Neutrophil (primary cell): Measurements from ENCODE around the gene TRPM1.

Experiments
- H3K27ac ChIP-seq: fragments of 200-600 bp; sonication (generic); 2 replicates; pipeline ENCODE4 v1.5.1; 2016; ENCODE audit warnings: mild to moderate bottlenecking, moderate library complexity
- H3K27me3 ChIP-seq: fragments of 200-600 bp; sonication (generic); 2 replicates; pipeline ENCODE4 v1.6.0; 2016; ENCODE audit warnings: mild to moderate bottlenecking
- H3K36me3 ChIP-seq: fragments of 200-600 bp; sonication (generic); 2 replicates; pipeline ENCODE4 v1.5.1; 2017
- H3K4me1 ChIP-seq, 2 experiments: fragments of 200-600 bp in 1 of 2; sonication (generic) in 1 of 2; 1 replicate in 1 of 2; 2 replicates in 1 of 2; pipeline versions ENCODE4 v1.5.1 to v1.6.1; 2013 to 2016; ENCODE audit warnings: low read depth in 1 of 2, low read length in 1 of 2, mild to moderate bottlenecking in 1 of 2, moderate library complexity in 1 of 2; ENCODE audit not compliant: control insufficient read depth in 1 of 2, insufficient read depth in 1 of 2
- H3K4me3 ChIP-seq, 2 experiments: fragments of 200-600 bp in 1 of 2; sonication (generic) in 1 of 2; 1 replicate in 1 of 2; 2 replicates in 1 of 2; pipeline ENCODE4 v1.5.1; 2013 to 2016; ENCODE audit warnings: low read depth in 1 of 2, low read length in 1 of 2, mild to moderate bottlenecking in 1 of 2, moderate library complexity in 1 of 2
- H3K9me3 ChIP-seq: fragments of 200-600 bp; sonication (generic); 2 replicates; pipeline ENCODE4 v1.5.1; 2016
- CTCF ChIP-seq: fragments of 200-600 bp; sonication (generic); IDR thresholded peaks from 2 replicates; pipeline ENCODE4 v1.5.1; 2016; ENCODE audit warnings: antibody characterized with exemption

The TRPM1 gene

GRCh38 chr15:31017311-31017710 lies 84.2 kb downstream of the TRPM1 start:
- no peaks in the 10 kb centered on the region for H3K36me3 ChIP-seq

GRCh38 chr15:31016446-31016915 lies 85.0 kb downstream of the TRPM1 start:
- H3K4me1 ChIP-seq = no peaks in the 10 kb centered on the region
- no peak overlapping the region for H3K27ac ChIP-seq
- H3K4me3 ChIP-seq = no peak overlapping the region
- H3K36me3 ChIP-seq = no peaks in the 10 kb centered on the region
- no peak for TF ChIP-seq CTCF
- H3K27me3 ChIP-seq = no peaks in the 10 kb centered on the region
- no peaks in the 10 kb centered on the region for H3K9me3 ChIP-seq

More at GRCh38 chr15:31017311-31017710, 84.2 kb downstream of the TRPM1 start:
- no peaks in the 10 kb centered on the region for H3K4me1 ChIP-seq
- H3K27ac ChIP-seq = no peak overlapping the region
- no peak overlapping the region for H3K4me3 ChIP-seq
- H3K27me3 ChIP-seq = no peaks in the 10 kb centered on the region
- TF ChIP-seq CTCF = no peak
- H3K9me3 ChIP-seq = no peaks in the 10 kb centered on the region

- no peaks in the 10 kb centered on the region for H3K36me3 ChIP-seq
- no peak overlapping the region for H3K27ac ChIP-seq
- no peaks in the 10 kb centered on the region for H3K4me1 ChIP-seq
- no peaks in the 10 kb centered on the region for H3K27me3 ChIP-seq
- TF ChIP-seq CTCF = no peak
- no peak overlapping the region for H3K4me3 ChIP-seq
- no peaks in the 10 kb centered on the region for H3K9me3 ChIP-seq
Observed at GRCh38 chr15:31014608-31014925, 87.0 kb downstream of the TRPM1 start.

- no peaks in the 10 kb centered on the region for H3K27me3 ChIP-seq
- H3K4me1 ChIP-seq = no peaks in the 10 kb centered on the region
- no peaks in the 10 kb centered on the region for H3K9me3 ChIP-seq
- no peaks in the 10 kb centered on the region for H3K36me3 ChIP-seq
- no peak overlapping the region for H3K27ac ChIP-seq
- no peak for TF ChIP-seq CTCF
- no peak overlapping the region for H3K4me3 ChIP-seq
Observed at GRCh38 chr15:31013863-31014607, 87.5 kb downstream of the TRPM1 start.

GRCh38 chr15:31012455-31012854 lies 89.1 kb downstream of the TRPM1 start:
- TF ChIP-seq CTCF = no peak
- Histone ChIP-seq H3K4me3 (no peak overlapping the region), H3K36me3 (no peaks in the 10 kb centered on the region), H3K9me3 (no peaks in the 10 kb centered on the region), H3K4me1 (no peaks in the 10 kb centered on the region), H3K27ac (no peak overlapping the region), H3K27me3 (no peaks in the 10 kb centered on the region)
